ENCODE results near the gene PA2G4. TPM values are rescaled to one million over a fixed set of nuclear protein-coding genes. Genes with fewer than 3 reads are reported as not detected.

PA2G4 gene
- total and polyA plus RNA-seq, 2 donors (not counting 1 experiment from before 2014, with no cell fraction given) = 92.2 to 202 TPM

DNA sequence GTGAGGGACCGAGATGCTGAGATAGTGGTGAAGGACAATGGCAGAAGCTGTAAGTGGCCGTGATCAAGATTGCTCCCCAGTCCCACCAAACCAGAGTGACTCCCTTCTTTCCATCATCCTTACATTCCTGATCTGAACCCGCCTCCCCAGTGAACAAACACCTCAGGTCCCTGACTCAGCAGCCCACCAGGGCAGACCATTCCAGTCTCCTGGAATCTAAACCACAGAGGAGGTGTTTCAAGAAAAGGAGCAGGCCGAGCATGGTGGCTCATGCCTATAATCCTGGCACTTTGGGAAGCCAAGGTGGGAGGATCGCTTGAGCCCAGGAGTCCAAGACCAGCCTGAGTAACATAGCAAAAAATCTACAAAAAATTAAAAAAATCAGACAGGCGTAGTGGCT, 17.8 kb upstream of the PA2G4 start:
- TF ChIP-seq EZH2 (IDR thresholded peaks at IDR 0.05; ENCODE audit: low read length, missing control alignments) = no peak
- TF ChIP-seq, protein P1, sequence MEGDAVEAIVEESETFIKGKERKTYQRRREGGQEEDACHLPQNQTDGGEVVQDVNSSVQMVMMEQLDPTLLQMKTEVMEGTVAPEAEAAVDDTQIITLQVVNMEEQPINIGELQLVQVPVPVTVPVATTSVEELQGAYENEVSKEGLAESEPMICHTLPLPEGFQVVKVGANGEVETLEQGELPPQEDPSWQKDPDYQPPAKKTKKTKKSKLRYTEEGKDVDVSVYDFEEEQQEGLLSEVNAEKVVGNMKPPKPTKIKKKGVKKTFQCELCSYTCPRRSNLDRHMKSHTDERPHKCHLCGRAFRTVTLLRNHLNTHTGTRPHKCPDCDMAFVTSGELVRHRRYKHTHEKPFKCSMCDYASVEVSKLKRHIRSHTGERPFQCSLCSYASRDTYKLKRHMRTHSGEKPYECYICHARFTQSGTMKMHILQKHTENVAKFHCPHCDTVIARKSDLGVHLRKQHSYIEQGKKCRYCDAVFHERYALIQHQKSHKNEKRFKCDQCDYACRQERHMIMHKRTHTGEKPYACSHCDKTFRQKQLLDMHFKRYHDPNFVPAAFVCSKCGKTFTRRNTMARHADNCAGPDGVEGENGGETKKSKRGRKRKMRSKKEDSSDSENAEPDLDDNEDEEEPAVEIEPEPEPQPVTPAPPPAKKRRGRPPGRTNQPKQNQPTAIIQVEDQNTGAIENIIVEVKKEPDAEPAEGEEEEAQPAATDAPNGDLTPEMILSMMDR (conservative IDR thresholded peaks at IDR 0.05 in 1 of 2, IDR thresholded peaks at IDR 0.05 in 1 of 2; ENCODE audit: low read depth in 1 of 2, low read length in 2 of 2) = no peak
- Histone ChIP-seq H3K27ac (ENCODE audit: insufficient read depth, low read length) (no peak overlapping the region), H3K9ac (ENCODE audit: insufficient read depth, low read length) (no peak overlapping the region), H4K20me1 (ENCODE audit: control insufficient read depth, extremely low read depth, insufficient read depth, low read length) (no peaks in the 10 kb centered on the region), H3K4me3 (replicated peaks in 1 of 4; ENCODE audit: control extremely low read depth in 1 of 4, insufficient read depth in 1 of 4, low read depth in 3 of 4, low read length in 4 of 4) (no peak overlapping the region), H3K27me3 (ENCODE audit: control insufficient read depth, insufficient read depth, low read length) (peaks cover 18% of the 10 kb centered on the region), H3K36me3 (ENCODE audit: control insufficient read depth, insufficient read depth, low read length) (no peaks in the 10 kb centered on the region), H2AFZ (ENCODE audit: low read length) (no peak overlapping the region), H3K79me2 (ENCODE audit: control insufficient read depth, insufficient read depth, low read length) (no peaks in the 10 kb centered on the region), H3K4me2 (ENCODE audit: extremely low read depth, insufficient read depth, low read length) (no peak overlapping the region), H3K4me1 (ENCODE audit: control insufficient read depth, extremely low read depth, insufficient read depth, low read length) (no peaks in the 10 kb centered on the region), H3K9me3 (ENCODE audit: control insufficient read depth, insufficient read depth, low read depth, low read length) (no peaks in the 10 kb centered on the region)
- DNase-seq (ENCODE audit: low read depth in 2 of 2) = peak in 1 of 2 donors; percentile 13

GRCh38 chr12:56087220-56087619, 17.1 kb upstream of the PA2G4 start:
- Histone ChIP-seq H3K79me2 (ENCODE audit: control insufficient read depth, insufficient read depth, low read length) (no peaks in the 10 kb centered on the region), H3K4me2 (ENCODE audit: extremely low read depth, insufficient read depth, low read length) (no peak overlapping the region), H3K36me3 (ENCODE audit: control insufficient read depth, insufficient read depth, low read length) (no peaks in the 10 kb centered on the region), H2AFZ (ENCODE audit: low read length) (no peak overlapping the region), H3K27me3 (ENCODE audit: control insufficient read depth, insufficient read depth, low read length) (peaks cover 12% of the 10 kb centered on the region), H4K20me1 (ENCODE audit: control insufficient read depth, extremely low read depth, insufficient read depth, low read length) (no peaks in the 10 kb centered on the region), H3K9ac (ENCODE audit: insufficient read depth, low read length) (no peak overlapping the region), H3K4me1 (ENCODE audit: control insufficient read depth, extremely low read depth, insufficient read depth, low read length) (no peaks in the 10 kb centered on the region), H3K4me3 (replicated peaks in 1 of 4; ENCODE audit: control extremely low read depth in 1 of 4, insufficient read depth in 1 of 4, low read depth in 3 of 4, low read length in 4 of 4) (no peak overlapping the region), H3K9me3 (ENCODE audit: control insufficient read depth, insufficient read depth, low read depth, low read length) (no peaks in the 10 kb centered on the region), H3K27ac (ENCODE audit: insufficient read depth, low read length) (no peak overlapping the region)
- no peak for DNase-seq (ENCODE audit: low read depth in 2 of 2)
- TF ChIP-seq, protein P1 (conservative IDR thresholded peaks at IDR 0.05 in 1 of 2, IDR thresholded peaks at IDR 0.05 in 1 of 2; ENCODE audit: low read depth in 1 of 2, low read length in 2 of 2) = no peak
- TF ChIP-seq EZH2 (IDR thresholded peaks at IDR 0.05; ENCODE audit: low read length, missing control alignments) = no peak

- peaks cover 30% of the 10 kb centered on the region for H3K27me3 ChIP-seq (ENCODE audit: control insufficient read depth, insufficient read depth, low read length)
- H3K9ac ChIP-seq (ENCODE audit: insufficient read depth, low read length) = no peak overlapping the region
- H3K4me2 ChIP-seq (ENCODE audit: extremely low read depth, insufficient read depth, low read length) = no peak overlapping the region
- no peak overlapping the region for H2AFZ ChIP-seq (ENCODE audit: low read length)
- H3K79me2 ChIP-seq (ENCODE audit: control insufficient read depth, insufficient read depth, low read length) = no peaks in the 10 kb centered on the region
- H3K36me3 ChIP-seq (ENCODE audit: control insufficient read depth, insufficient read depth, low read length) = no peaks in the 10 kb centered on the region
- no peaks in the 10 kb centered on the region for H3K9me3 ChIP-seq (ENCODE audit: control insufficient read depth, insufficient read depth, low read depth, low read length)
- TF ChIP-seq, protein P1 (conservative IDR thresholded peaks at IDR 0.05 in 1 of 2, IDR thresholded peaks at IDR 0.05 in 1 of 2; ENCODE audit: low read depth in 1 of 2, low read length in 2 of 2) = no peak
- no peak for TF ChIP-seq EZH2 (IDR thresholded peaks at IDR 0.05; ENCODE audit: low read length, missing control alignments)
- H4K20me1 ChIP-seq (ENCODE audit: control insufficient read depth, extremely low read depth, insufficient read depth, low read length) = no peaks in the 10 kb centered on the region
- no peak for DNase-seq (ENCODE audit: low read depth in 2 of 2)
- no peaks in the 10 kb centered on the region for H3K4me1 ChIP-seq (ENCODE audit: control insufficient read depth, extremely low read depth, insufficient read depth, low read length)
- H3K4me3 ChIP-seq (replicated peaks in 1 of 4; ENCODE audit: control extremely low read depth in 1 of 4, insufficient read depth in 1 of 4, low read depth in 3 of 4, low read length in 4 of 4) = no peak overlapping the region
- no peak overlapping the region for H3K27ac ChIP-seq (ENCODE audit: insufficient read depth, low read length)
These were observed 6.6 kb upstream of the PA2G4 start for GRCh38 chr12:56097738-56098137.
